ENCODE data around the gene PRMT7. TPM values are rescaled to one million over a fixed set of nuclear protein-coding genes. Genes with fewer than 3 reads are reported as not detected.

Gene PRMT7
- total RNA-seq, 1 donor from 2014 or later: 32.9 TPM

DNA sequence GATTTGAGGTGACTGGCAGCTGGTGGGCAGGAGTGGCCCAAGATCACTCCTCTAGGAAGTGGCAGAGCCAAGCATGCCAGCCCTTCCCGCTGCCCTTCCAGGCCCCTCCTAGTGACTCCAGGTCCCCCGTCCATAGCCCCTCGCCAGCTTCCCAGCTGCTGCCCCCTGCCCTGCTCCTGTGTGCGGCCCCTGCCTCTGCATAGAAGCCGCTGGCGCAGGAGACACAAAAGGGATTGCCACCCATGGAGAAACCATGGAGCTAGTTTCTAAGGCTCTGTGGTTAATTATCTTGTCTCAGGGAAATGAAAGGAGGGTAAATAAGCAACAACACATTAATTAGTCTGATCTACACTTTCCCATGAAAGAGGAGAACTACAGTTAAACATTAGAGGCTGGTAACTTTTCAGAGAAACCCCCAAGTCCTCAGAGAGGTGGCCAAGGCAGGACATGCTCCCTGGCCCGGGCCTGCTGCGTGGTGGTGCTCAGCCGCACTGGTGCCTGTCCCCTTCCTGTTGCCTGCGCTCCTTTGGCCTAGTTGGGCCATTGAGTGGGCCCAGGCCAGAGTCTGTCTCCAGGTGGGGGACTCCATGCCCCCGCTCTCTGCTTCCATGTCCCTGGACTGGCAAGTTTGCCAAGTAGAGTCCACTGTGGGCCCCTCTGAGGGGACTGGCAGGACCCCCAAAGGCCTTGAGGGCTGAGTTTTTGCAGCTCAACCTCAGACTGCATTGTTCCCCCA, 65.2 kb downstream of the PRMT7 start:
- no peak for DNase-seq (ENCODE audit: low read depth, low spot score)

DNA sequence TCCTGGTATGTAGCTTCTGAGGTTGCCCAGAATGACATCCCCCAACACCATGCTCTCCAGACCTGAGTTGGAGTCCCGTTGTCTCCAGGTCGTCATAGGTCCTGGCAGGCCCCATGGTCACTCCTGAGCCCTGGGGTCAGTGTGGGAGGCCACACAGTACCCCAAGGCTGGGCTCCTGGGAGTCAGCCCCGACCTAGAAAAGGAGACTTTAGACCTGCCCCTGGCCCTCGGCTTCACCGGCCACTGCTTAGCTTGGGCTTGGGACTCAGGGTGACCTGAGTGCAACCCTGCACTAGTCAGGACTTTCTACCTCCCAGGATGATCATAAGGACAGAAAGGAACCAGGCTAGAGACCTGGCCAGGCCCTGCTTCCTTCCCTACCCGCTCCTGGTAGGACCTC, 65.8 kb downstream of the PRMT7 start:
- DNase-seq (ENCODE audit: low read depth, low spot score): no peak

DNA sequence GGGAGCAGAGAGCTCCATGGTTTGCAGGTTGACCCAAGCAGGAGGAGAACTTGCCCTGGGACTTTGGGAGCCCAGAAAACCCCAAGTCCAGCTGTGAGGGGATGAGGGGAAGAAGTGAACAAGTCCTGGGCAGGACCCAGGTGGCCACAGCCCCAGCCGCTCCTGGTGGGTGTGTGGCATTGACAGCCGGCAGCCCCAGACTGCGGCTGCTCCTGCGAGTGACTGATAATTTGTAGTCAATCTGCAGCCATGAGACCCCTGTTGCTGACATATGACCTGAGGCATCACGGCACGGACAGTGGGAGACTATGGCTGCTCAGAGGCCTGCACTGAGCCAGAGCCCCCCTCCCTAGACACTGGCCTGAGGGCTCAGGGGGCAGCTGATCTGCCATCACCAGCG, 66.4 kb downstream of the PRMT7 start:
- DNase-seq (ENCODE audit: low read depth, low spot score): no peak

DNA sequence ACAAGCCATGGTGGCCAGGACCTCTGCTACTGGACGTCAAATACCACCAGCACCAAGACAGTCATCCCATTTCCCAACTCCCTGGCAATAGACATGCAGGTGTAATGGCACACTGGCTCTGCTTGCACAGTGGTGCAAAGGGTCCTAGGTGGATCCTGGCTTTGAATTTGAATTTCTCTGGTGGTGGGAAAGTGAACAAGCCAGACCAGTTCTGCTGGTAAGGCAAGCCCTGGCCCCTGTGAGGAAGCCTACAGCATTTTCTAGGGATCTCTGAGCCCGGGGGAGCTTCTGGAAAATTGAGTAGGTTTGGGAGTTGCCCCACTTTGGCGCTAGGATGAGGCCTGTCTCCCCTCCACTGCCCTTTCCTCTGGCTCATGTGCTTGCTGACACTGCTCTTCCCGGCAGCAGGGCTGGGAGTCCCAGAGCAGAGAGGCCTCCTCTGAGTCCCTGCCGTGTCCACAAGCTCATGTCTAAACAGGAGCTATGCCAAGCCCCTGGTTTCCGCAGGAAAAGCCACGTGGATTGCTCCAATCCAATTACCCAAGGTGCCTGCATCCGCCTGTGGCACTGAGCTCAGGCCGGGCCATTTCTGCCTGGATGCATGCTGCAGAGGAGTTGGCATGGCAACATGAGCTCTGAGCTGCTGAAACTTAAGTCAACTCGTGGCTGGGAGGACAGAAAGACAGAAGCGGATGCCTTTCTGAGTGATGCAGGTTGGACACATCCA, 67.0 kb downstream of the PRMT7 start:
- DNase-seq (ENCODE audit: low read depth, low spot score): peak; percentile 11

DNA sequence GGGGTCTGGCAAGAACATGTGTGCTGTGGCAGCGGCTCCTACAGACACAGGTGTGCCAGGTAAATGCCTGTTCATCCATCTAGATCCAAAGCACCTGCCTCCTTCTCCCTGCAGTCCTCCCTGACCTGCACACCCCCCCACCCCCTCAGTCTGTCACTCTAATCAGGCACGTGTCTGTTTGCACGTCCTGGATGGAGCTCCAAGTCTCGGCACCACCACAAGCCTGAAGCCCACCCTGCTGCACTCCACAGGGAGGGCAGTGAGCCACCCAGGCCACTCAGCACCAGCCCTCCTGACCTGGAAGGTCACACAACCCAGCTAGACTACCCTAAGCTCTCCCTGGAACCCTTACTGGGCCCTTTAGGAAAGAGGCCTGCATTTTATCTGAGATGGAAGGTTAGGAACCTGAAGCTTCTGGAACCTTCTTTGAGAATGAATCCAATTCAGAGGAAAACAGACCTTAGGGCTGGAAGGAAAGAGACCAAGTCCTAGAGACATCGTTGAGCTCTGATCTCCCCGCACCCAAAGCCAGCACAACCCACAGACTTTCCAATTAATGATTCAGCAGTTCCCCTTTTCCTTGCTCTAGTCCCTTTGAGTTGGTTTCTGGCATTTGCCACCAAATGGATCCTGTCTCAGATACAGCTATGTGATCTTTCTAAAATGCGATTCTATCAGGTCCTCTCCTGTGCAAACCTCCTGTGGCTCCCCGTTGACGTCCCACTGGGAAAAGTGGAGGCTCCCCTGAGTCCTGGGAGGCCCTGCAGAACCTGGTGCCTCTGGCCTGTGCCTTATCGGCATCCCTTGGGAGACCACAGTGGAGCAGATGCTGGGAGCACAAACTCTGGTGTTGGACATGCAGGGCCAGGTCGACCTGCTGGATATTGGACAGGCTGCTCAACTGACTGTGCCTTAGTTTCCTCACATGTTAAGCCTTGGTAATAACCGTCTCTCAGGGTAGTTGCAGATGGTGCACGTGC, 67.9 kb downstream of the PRMT7 start:
- no peak for DNase-seq (ENCODE audit: low read depth, low spot score)

DNA sequence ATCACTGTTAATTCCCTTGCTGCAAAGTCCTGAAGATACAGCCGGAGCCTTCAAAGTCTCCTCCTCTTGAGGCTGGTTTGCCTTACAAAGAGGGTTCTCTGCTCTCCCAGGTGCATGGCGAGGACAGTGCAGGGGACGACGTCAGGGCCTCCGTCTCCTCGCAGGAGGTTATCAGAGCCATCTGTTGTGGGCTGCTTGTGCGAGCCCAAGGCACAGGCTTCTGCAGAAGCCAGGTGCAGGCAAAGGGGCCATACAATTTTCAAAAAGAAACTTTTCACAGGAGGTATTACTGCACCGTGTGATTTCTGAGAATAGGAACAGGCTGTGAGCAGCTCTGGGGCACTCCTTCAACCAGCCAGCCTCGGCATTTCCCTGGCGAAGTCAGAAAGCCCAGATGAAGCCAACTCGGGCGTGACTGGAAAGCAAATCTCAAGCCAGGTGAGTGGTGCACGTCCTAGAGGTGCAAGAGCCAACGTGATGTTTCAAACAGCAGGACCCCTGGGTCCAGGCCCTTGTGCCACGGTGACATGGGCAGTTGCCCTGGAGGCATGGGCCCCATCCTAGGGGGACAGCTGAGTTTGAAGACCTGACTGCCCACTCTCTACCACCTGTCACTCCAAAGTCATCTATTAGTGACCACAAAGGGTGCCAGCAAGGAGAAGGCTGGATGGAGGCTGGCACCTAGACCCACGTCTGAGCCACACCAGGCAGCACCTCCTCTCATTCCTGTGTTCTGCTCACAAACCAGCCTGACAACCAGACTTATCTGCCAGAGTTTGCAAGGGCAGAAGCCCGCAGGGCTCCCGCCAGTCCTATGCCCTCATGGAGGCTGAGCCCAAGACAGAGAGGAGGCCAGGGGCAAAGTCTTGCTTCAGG, 68.9 kb downstream of the PRMT7 start:
- no peak for DNase-seq (ENCODE audit: low read depth, low spot score)

DNA sequence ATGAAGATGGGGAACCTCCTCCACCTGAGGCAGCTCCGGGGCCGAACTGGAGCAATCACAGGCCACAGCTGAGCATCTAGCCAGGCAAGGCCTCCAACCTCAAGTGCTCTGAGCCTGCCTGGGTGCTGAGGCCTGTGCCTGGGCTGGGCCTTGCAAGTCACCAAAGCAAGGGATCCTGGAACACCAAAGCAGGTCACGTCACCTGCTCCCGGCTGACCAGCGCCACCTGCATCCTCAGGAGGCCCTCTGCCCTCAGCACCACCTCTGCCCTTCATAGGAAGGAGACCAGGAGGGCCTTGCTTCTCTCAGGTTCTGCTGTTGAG, 69.5 kb downstream of the PRMT7 start:
- DNase-seq (ENCODE audit: low read depth, low spot score): no peak

DNA sequence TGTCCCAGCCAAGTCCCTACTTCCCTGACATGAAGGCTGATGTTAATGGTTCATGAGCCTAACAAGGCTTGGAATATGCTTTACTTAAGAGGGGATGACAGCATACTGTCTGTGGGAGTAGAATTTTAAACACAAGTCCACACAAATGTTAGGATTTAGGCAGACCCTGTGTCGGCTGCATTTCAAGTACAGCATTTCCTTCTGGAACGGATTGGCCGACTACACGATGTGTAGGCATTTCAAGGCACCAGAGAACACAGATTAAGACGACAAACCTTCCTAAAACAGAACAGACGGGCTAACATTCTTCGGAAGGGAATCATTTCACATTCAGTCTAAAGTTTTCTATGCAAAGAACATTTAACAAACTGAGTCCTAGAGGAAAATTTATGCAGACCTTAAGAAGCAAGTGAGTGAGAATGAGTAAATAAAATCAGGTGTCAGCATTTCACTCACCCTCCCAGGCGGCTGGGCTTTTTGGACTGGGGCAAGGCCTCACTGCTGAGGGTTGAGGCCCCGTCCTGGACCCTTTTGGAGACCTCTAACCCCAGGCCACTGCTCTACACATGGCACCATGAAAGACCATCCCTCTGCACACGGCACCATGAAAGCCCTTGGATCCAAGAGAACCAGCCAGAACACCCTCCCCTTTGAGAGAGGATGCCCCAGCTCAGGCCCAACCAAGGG, 70.0 kb downstream of the PRMT7 start:
- no peak for DNase-seq (ENCODE audit: low read depth, low spot score)

DNA sequence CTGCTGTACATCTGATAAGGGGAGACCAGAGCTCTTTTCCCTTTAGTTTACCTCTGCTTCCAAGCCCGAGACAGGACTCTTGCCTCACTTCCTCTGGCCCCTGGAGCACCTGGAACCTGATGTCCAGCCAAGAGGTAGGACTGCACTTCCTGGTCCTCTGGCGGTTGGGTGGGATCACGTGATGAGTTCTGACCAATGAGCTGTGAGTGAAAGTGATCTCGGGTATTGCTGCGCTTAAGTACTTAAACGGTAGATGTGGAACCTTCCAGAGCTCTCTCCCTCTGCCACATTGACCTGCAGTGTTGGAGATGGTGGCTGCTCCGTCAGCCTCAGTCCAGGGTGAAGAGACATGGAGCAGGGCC, 70.5 kb downstream of the PRMT7 start:
- DNase-seq (ENCODE audit: low read depth, low spot score): no peak

DNA sequence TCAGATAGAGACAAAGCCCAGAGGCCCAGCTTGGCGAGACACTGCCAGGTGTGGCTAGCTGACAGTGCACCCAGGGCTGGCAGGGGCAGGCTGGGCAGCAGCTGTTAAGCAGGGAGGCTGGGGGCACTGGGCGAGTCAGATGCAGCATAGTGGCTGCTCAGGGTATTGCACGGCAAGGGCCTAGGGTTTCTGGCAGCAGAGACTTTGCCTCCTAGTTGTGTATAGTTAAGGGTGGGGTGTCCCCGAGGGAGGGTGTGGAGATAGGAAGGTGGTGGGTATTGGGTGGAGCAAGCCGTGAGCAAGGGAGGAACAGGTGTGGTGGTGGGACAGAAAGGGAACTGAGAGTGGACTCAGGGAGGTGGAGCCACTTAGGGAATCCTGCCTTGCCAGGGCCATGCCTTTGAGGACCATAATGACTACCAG, 71.5 kb downstream of the PRMT7 start:
- DNase-seq (ENCODE audit: low read depth, low spot score): no peak

DNA sequence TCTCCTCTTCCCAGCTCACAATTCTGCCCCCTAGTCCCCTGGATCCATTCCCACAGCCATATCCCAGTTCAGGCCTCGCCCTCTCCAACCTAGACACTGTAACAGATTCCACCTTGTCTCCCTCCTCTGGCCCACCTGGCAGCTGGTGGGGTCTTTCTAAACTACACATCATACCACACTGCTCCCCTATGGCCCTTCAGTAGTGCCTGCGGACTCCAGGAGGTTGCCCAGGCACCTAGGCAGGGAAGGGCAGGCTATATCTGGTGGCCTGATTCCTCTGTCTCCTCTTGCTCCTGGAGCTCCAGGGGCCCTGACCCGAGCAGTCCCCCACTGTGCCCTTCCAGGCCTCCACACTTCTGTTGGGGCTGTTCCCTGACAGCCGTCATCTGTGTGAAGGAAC, 73.0 kb downstream of the PRMT7 start:
- no peak for DNase-seq (ENCODE audit: low read depth, low spot score)

DNA sequence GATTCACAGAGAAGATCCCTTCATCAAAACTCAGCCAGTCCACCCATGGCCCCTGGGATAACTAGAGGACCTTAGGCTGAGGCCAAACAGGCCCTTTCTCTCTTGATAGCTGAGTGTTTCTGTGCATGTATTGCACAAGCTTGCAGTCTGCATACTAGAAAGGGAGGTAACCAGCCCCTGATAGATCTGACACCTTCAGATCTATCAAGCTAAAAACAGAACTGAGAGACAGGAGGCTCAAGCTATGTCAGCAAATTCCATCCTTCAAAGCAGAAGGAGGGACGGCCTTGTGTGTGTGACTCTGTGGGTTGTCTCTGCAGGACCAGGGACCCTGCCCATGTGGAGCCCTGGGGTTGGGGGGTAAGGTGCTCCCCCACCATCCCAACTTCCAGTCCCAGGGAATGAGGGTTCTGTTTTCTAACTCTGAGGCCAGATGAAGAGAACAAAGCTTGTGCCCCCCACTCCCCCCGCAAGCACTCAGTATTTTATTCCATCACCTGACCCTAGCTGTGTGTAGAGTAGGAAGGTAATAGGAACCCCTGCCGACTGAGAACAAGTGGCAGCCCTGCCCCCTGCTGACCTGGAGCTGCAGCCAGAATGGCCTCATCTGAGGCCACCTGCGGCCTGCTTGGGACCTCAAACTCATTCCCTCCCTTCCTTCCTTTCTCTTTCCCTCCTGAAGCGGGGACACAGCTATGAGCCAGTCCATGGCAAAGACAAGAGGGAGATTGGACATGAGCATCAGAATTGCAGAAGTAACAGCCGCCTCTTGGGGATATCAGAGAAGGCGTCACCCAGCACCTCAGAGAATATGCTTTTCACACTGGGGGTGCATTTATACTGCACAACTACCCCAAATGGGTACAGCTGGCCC, 73.7 kb downstream of the PRMT7 start:
- DNase-seq (ENCODE audit: low read depth, low spot score): no peak

DNA sequence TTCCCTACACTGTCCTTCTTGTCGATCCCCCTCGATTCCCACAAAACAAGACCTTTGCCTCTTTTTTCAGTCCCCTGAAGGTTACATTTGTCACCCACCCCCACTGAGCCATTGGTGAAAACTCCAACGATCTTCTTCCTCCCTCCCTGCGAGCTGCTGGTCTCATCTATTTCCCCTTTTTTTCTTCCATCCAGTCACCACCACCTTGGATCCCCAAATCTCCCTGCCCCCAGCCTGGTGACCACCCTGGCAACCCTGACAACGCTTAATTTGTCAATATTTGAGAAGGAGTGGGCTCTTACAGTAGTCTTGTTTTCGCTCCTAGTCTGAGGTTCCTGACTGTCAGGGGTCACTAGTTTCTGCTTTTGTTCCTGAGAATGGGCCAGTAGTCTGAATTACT, 74.6 kb downstream of the PRMT7 start:
- no peak for DNase-seq (ENCODE audit: low read depth, low spot score)

DNA sequence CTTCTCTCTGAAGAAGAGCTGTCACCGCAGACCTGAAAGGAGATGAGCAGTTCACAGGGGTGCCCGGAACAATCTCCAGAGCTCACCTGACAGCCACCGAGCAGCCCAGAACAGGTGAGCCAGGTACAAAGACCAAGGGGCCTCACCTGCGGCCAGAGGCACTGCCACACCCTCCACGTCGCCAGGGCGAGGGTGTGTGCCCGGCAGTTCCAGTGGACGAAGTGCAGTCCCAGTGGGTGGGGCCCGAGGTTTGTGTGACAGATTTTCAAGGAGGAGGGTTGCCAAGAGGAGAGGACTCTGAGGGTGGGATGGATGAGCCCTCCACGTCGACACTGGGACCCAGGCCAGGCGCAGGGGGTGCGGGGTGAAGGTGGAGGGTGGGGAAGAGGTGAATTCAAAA, 75.8 kb downstream of the PRMT7 start:
- no peak for DNase-seq (ENCODE audit: low read depth, low spot score)

DNA sequence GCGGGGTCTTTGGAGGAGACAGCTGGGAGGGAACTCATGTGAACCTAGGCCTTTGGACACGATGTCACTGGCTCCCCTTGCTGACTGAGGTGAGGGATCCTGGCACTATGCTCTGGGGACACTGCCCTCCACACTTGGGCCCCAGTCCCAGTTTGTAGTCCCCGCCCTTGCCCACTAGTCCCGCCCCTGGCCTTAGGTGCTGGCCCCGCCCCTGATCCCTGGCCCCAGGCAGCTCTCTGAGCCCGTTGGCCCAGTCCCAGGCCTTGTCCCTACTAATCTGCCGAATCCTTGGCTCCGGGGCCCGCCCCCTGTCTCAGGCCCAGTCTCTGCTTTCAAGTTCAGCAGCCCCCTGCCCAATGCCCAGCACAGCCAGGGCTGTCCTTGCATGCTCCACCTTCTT, 76.5 kb downstream of the PRMT7 start:
- no peak for DNase-seq (ENCODE audit: low read depth, low spot score)

DNA sequence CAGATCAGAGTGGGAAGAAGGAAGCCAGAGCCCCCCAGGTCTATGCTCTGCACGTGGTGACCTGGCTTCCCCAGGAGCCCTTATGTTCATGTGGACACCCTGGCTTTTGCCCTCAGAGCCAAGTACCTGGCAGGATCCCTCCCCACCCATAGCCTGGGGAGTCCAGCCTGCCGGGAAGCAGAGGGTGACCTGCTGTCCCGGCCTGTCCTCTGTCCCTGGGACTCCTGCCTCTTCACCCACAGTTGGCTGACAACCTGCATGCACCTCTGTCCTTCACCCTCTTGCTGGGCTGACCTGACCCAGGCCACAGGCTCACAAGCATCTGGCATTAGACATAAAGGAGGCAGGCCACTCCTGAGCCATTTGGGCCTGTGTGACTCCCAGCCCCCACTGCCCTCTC, 77.3 kb downstream of the PRMT7 start:
- no peak for DNase-seq (ENCODE audit: low read depth, low spot score)

DNA sequence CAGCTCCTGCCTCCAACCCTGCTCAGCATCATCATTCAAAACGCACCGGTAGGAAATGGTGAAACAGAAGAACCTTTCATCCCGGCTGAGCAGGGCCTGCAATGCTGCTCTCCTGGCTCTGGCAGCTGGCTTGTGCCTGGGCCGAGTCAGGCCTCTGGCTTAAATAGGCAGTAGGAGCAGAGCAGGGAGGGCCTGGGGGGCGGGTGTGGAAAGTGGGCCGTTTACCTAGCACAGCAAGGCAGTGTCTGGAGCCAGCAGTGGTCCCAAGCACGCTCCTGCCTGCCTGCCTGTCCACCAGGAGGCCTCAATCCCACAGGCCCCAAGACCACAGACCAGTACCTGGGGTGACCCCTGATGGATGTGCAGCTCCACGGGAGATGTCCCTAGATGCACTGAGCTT, 78.2 kb downstream of the PRMT7 start:
- no peak for DNase-seq (ENCODE audit: low read depth, low spot score)

DNA sequence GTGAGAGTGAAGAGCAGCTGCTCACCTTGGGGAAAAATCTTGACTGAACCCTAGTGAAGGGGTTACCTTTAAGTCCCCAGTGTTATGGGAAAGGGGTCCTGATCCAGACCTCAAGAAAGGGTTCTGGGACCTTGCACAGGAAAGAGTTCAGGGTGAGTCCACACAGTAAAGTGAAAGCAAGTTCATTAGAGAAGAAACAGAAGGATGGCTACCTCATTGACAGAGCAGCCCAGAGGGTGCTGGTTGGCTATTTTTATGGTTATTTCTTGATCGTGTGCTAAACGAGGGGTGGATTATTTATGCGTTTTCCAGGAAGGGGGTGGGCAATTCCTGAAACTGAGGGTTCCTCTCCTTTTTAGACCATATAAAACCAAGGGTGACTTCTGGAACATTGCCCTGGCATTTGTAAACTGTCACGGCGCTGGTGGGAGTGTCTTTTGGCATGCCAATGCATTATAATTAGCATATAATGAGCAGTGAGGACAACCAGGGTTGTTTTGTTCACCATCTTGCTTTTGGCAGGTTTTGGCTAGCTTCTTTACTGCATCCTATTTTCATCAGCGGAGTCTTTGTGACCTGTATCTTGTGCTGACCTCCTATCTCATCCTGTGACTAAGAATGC, 79.0 kb downstream of the PRMT7 start:
- no peak for DNase-seq (ENCODE audit: low read depth, low spot score)

DNA sequence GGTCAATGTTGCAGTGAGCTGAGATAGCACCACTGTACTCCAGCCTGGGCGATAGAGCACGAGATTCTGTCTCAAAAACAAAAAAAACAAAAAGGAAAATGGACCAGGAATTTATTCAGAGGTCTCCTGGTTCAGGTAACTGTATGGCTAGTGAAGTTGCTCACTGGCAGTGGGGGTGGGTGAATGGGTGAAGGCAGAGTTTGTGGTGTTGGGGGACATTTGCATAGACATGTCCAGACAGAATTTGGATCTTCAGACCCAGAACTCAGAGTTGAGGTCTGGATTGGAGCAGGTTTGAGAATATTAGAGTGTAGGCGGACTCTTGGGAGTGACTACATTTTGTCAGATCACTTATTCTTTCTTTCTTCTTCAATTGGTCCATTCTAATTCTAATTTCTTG, 82.5 kb downstream of the PRMT7 start:
- DNase-seq (ENCODE audit: low read depth, low spot score): no peak
